ENCODE results near the gene BHLHE40.

BHLHE40 gene

DNA sequence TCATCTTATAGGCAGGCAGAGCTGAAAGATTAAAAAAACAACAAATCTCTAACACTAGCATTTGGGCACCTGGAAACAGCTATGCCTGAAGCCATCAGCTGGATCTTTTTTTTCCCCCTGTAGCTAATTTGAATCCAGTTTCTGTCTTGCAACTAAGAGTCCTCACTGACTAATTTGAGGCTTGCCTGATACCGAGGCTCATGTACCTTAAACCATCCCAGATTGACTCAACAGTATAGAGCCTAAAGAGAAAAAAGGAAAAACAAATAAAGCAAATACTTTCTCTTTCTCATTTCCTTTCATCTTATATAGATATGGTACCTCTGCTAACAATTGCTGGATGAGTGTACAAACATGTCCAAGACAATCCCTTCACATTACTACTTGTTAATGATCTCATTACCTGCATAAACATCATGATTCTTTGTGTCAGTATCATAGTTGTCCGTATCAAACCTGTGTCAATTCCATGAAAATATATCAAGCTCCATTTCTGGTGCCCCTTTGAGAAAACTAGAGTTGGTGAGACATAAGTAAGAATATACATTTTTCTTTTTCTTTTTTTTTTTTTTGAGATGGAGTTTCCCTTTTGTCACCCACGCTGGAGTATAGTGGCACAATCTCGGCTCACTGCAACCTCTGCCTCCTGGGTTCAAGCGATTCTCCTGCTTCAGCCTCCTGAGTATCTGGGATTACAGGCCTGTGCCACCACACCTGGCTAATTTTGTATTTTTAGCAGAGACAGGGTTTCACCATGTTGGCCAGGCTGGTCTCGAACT lies 43.1 kb downstream of the BHLHE40 start:
- no peak for FAIRE-seq

GRCh38 chr3:5022966-5023776 lies 43.9 kb downstream of the BHLHE40 start:
- FAIRE-seq: no peak

GRCh38 chr3:5023777-5024346 lies 44.6 kb downstream of the BHLHE40 start:
- no peak for FAIRE-seq

GRCh38 chr3:5026046-5026362 lies 46.8 kb downstream of the BHLHE40 start:
- FAIRE-seq: no peak

DNA sequence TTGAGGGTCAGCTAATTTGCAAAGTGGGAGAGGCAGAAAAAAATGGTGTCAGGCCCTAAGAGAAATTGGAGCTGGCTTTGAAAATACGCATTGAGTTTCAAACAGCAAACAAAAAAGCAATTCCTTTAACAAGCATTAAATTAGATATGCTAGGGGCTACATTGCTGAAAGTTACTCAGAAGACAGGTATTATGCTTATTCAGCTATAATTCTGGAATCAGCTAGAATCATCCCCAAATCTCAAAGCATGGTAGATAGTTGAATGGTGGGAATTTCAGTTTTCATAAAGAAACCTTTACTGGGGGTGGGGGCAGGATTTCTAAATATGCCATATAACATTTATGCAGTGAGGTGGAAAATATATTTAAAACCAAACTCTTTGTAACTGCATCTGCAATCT lies 50.5 kb downstream of the BHLHE40 start:
- no peak for FAIRE-seq

- FAIRE-seq: no peak
These were observed 50.9 kb downstream of the BHLHE40 start for GRCh38 chr3:5030152-5030551.

- no peak for FAIRE-seq
These were observed 53.6 kb downstream of the BHLHE40 start for GRCh38 chr3:5032844-5033243.
